ENCODE results near the gene MED13L.

MED13L gene

DNA sequence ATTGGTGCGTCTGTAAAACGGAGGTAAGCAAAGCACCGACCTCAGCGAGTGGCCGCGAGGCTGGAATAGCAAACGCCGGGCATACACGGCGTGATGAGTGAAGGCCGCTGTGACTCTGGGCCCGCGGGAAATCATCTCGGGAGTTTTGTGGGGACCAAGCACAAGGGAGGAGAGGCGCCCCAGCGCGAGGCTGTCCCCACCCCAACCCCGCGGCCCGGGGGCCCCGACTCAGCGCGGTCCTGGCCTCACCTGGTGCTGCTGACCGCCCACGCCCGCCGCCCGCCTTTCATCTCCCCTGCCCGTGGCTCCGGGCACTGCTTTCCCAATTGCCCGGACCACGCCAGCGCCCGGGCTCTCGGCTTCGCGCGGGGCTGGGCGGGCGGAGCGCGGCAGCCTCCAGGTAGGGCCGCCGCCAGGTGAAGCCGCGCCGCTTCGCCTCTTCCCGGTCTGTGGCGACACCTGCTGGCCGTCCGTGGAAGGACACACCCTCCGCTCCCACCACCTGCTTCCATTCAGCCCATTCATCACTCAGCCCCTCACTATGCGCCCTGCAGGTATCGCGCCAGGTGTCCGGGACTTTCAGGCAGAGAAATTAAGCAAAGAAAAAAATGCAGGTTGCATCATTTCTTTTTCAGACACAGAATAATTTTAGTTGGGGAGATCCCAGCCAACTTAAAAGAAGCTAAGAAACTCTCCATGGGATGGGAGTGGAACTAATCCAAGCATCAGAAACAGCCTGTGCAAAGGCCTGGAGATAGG is 360.4 kb downstream of the MED13L start:
- peak; percentile 86 for DNase-seq (ENCODE audit: low spot score)
- TF ChIP-seq, protein P1, sequence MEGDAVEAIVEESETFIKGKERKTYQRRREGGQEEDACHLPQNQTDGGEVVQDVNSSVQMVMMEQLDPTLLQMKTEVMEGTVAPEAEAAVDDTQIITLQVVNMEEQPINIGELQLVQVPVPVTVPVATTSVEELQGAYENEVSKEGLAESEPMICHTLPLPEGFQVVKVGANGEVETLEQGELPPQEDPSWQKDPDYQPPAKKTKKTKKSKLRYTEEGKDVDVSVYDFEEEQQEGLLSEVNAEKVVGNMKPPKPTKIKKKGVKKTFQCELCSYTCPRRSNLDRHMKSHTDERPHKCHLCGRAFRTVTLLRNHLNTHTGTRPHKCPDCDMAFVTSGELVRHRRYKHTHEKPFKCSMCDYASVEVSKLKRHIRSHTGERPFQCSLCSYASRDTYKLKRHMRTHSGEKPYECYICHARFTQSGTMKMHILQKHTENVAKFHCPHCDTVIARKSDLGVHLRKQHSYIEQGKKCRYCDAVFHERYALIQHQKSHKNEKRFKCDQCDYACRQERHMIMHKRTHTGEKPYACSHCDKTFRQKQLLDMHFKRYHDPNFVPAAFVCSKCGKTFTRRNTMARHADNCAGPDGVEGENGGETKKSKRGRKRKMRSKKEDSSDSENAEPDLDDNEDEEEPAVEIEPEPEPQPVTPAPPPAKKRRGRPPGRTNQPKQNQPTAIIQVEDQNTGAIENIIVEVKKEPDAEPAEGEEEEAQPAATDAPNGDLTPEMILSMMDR (IDR thresholded peaks at IDR 0.05; ENCODE audit: extremely low read depth, missing control alignments), result peak; percentile 86

GRCh38 chr12:115914122-115914521 is 363.4 kb downstream of the MED13L start:
- TF ChIP-seq, protein P1 (IDR thresholded peaks at IDR 0.05; ENCODE audit: extremely low read depth, missing control alignments), result no peak
- no peak for DNase-seq (ENCODE audit: low spot score)

- TF ChIP-seq, protein P1 (IDR thresholded peaks at IDR 0.05; ENCODE audit: extremely low read depth, missing control alignments), result no peak
- no peak for DNase-seq (ENCODE audit: low spot score)
Observed at GRCh38 chr12:115912440-115912839, 365.1 kb downstream of the MED13L start.

- no peak for DNase-seq (ENCODE audit: low spot score)
- TF ChIP-seq, protein P1 (IDR thresholded peaks at IDR 0.05; ENCODE audit: extremely low read depth, missing control alignments), result no peak
Observed at GRCh38 chr12:115911360-115911759, 366.1 kb downstream of the MED13L start.

GRCh38 chr12:115910057-115910456 is 367.4 kb downstream of the MED13L start:
- TF ChIP-seq, protein P1 (IDR thresholded peaks at IDR 0.05; ENCODE audit: extremely low read depth, missing control alignments), result no peak
- DNase-seq (ENCODE audit: low spot score), result no peak

All from GM20000 (cell line).